Kidney (tissue), 14 donors: Measurements from ENCODE around the gene MVB12A. TPM values are rescaled to one million over a fixed set of nuclear protein-coding genes. Genes with fewer than 3 reads are reported as not detected.
A peak's percentile ranks its signal among the peaks of the same experiment; 100 is the strongest.

Experiments used
- DNase-seq, 5 donors: peaks; one replicate each; pipeline ENCODE4 v3.0.0-alpha.2; 2013 to 2020
- FAIRE-seq: peaks from 2 replicates; lab custom pipeline; 2012; peaks lifted over from hg19 to GRCh38; lab: Jason Lieb, UNC
- H3K27ac ChIP-seq, 2 donors: one replicate each; pipeline ENCODE4 v1.7.0; 2013; ENCODE audit warnings: low read depth in 2 of 2, low read length in 2 of 2, inconsistent platforms in 1 of 2
- H3K27me3 ChIP-seq: one replicate; pipeline ENCODE4 v1.7.1; 2013; ENCODE audit warnings: low read length, inconsistent platforms; ENCODE audit not compliant: control insufficient read depth, insufficient read depth
- H3K36me3 ChIP-seq, 3 donors: one replicate each; pipeline versions ENCODE4 v1.7.0 to v1.7.1; 2013; ENCODE audit warnings: low read length in 3 of 3, control low read depth in 1 of 3, inconsistent platforms in 1 of 3; ENCODE audit not compliant: insufficient read depth in 3 of 3, control insufficient read depth in 2 of 3
- H3K4me1 ChIP-seq, 3 donors: one replicate each; pipeline versions ENCODE4 v1.7.0 to v1.7.1; 2013; ENCODE audit warnings: low read length in 3 of 3, inconsistent platforms in 1 of 3, low read depth in 1 of 3; ENCODE audit not compliant: control insufficient read depth in 2 of 3, insufficient read depth in 2 of 3
- H3K4me3 ChIP-seq, 3 donors: one replicate each; pipeline versions ENCODE4 v1.7.0 to v1.8.1; 2013; ENCODE audit warnings: low read length in 3 of 3, control low read depth in 1 of 3, inconsistent platforms in 1 of 3
- H3K9ac ChIP-seq, 3 donors: one replicate each; pipeline versions ENCODE4 v1.7.0 to v1.7.1; 2013; ENCODE audit warnings: low read length in 3 of 3, control low read depth in 1 of 3, inconsistent platforms in 1 of 3
- H3K9me3 ChIP-seq, 3 donors: one replicate each; pipeline versions ENCODE4 v1.7.0 to v1.7.1; 2013; ENCODE audit warnings: low read length in 3 of 3, control low read depth in 1 of 3, inconsistent platforms in 1 of 3; ENCODE audit not compliant: control insufficient read depth in 2 of 3, insufficient read depth in 1 of 3
- CTCF ChIP-seq: IDR thresholded peaks from 3 replicates; pipeline ENCODE4 v1.5.1; 2012; ENCODE audit warnings: mild to moderate bottlenecking, moderate library complexity, borderline replicate concordance; ENCODE audit not compliant: insufficient read depth; ENCODE audit errors: extremely low read depth
- intact Hi-C: fragments of 100-400 bp; cut with DNase I; formaldehyde crosslinking; loops from one replicate; pipeline ENCODE4 v1.11.1; 2022
- polyA plus RNA-seq: library from polyadenylated mRNA; stranded (reverse); fragments of 350-450 nt; fragmentation: Illumina TruSeq; extraction: RNeasy Lipid Tissue Mini Kit (QIAGEN cat#74804); gene quantifications from one replicate; pipeline ENCODE4 v1.2.3, GENCODE V29; 2014; ENCODE audit warnings: low read depth, low replicate concordance; ENCODE audit not compliant: insufficient read depth
- total RNA-seq: library from RNA; stranded (reverse); fragmentation: NEBNext Ultra II Directional; extraction: Animal tissue kit (Norgen Biotek cat#: 25700); gene quantifications from one replicate; pipeline ENCODE4 v1.2.1, GENCODE V29; 2021
- donor health status: control.
- donor health status: control.
- donor health status: control.
- donor health status: control.
- donor health status: control.
- donor health status: DM: yes; HTN: yes; CAD: no.
- donor health status: Normal renal cell carcinoma (clear cell type).

The MVB12A gene
- total and polyA plus RNA-seq, 2 donors from 2014 or later: 57.6 to 88.3 TPM

DNA sequence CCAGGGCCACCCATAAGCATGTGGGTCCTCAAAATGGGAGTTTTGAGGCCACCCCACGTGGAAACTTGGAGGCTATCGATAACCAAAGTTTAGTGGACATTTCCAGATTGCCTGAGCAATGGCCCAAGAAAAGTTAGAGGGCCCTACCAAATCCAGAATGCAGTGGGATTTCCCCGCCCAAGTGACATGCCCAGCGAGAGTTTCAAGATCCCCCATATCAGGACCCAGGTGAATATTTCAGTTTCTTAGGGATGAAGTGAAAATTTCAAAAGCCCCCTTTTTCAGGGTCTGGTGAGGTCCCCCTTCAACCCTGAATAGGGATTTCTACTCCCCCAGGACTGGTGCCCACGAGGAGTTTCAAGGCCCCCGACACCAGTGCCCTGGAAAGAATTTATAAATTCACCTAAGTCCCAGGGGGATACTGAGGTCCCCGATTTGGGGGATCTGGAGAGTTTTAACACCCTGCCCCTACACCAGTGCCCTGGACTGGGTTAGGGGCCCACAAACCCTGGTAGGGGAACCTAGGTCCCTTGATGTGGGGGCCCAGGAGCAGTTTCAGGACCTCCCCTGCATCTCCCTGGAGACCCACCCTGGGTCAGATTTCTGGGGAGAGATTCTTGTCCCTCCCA, 15.1 kb upstream of the MVB12A start:
- Histone ChIP-seq H3K27me3 (no peaks in the 10 kb centered on the region), H3K9me3 (no peaks in the 10 kb centered on the region), H3K9ac (peak overlapping the region; percentile 18 to 64 (median 41)), H3K27ac (peak overlapping the region; percentile 76 to 99), H3K36me3 (no peaks in the 10 kb centered on the region), H3K4me1 (peaks cover 0 to 18% (median 9%) of the 10 kb centered on the region in 3 donors), H3K4me3 (peak overlapping the region; percentile 62 to 82 (median 63))
- DNase-seq (no peak), FAIRE-seq (no peak)
- intact Hi-C loops: no loop called here
- no peak for TF ChIP-seq CTCF

GRCh38 chr19:17405250-17406045, 14.4 kb upstream of the MVB12A start, which contains the start of gene BST2:
Gene BST2, minus strand, starts transcription at chr19:17405630. Its CDS starts 55 bp downstream, at chr19:17405575.
- TF ChIP-seq CTCF: no peak
- Histone ChIP-seq H3K27me3 (no peaks in the 10 kb centered on the region), H3K9ac (peak within 1 kb of the TSS; percentile 18 to 64 (median 60)), H3K4me3 (peak within 1 kb of the TSS; percentile 62 to 82 (median 63)), H3K9me3 (no peaks in the 10 kb centered on the region), H3K27ac (peak within 1 kb of the TSS; percentile 76 to 99), H3K4me1 (peaks cover 0 to 18% (median 9%) of the 10 kb centered on the region in 3 donors), H3K36me3 (no peaks in the 10 kb centered on the region)
- FAIRE-seq (no peak), DNase-seq (peak; percentile 74 to 89 (median 80))
- intact Hi-C loops: no loop called here

DNA sequence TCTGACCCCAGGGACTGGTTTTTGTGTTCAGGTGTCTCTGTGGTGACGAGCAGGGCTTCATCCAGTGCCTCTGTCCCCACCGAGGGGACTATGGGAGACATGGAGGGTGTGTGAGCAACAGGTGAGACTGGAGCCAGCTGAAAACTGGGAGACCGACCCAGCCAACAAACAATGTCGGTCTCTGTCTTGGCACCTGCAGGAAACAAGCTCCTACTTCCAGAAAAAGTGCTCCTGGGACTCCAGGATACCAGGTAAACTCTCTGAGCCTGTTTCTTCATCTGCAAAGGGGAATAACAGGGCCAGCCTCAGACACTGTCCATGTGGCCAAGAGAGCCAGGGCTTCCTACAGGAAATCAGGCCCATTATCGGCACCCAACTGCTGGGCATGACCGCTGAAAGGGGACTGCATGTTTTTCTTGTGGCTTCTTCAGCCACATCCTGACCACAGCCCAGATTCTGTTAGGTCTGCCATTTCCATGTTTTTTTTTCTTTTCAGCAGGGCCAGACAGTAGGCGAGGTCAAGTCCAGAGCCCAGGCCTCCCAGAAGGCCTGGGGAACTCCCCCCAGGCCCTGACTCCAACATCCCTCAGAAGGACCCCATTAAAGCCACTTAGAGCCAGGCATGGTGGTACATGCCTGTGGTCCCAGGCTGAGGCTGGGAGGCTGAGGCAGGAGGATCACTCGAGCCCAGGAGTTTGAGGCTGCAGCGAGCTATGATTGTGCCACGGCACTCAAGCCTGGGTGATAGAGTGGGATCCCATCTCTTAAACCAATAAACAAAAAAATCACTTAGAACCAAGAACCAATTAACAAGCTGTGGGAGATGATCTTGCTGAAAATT, 13.6 kb upstream of the MVB12A start:
- Histone ChIP-seq H3K36me3 (no peaks in the 10 kb centered on the region), H3K9ac (peak overlapping the region in 2 of 3 donors; percentile 60 to 64), H3K27ac (peak overlapping the region; percentile 76 to 99), H3K27me3 (no peaks in the 10 kb centered on the region), H3K4me1 (peaks cover 0 to 18% (median 9%) of the 10 kb centered on the region in 3 donors), H3K4me3 (peak overlapping the region in 2 of 3 donors; percentile 37 to 63), H3K9me3 (no peaks in the 10 kb centered on the region)
- intact Hi-C loops: no loop called here
- no peak for TF ChIP-seq CTCF
- no peak for FAIRE-seq
- DNase-seq: no peak
